ENCODE data around the gene PPCDC. TPM values are rescaled to one million over a fixed set of nuclear protein-coding genes. Genes with fewer than 3 reads are reported as not detected.

The PPCDC gene
- polyA plus RNA-seq, 1 experiment = 5.5 TPM

- ChIA-PET POLR2A (interaction anchor here (1.3 to 1.5 kb wide), 2 partner anchors 14 to 164 kb away, joined by 5 read pairs; partner anchors contain the start of genes C15orf39 and PPCDC), CTCF (interaction anchor here (1.3 to 2.4 kb wide), 2 partner anchors 9 to 164 kb away, joined by 4 to 11 read pairs; partner anchors contain the start of gene C15orf39)
These were observed 14.3 kb downstream of the PPCDC start for GRCh38 chr15:75037685-75038084.

GRCh38 chr15:75038231-75038630 lies 14.8 kb downstream of the PPCDC start:
- Histone ChIP-seq H3K4me3 (ENCODE audit: low read depth, low read length) (no peak overlapping the region), H3K27me3 (ENCODE audit: control insufficient read depth, insufficient read depth, low read length) (no peaks in the 10 kb centered on the region), H3K27ac (ENCODE audit: low read depth, low read length) (no peak overlapping the region), H3K9me3 (ENCODE audit: control insufficient read depth, insufficient read depth, low read length) (no peaks in the 10 kb centered on the region)
- DNase-seq (ENCODE audit: low read depth, low spot score) = no peak
- CTCF ChIA-PET = interaction anchor here (1.3 to 2.4 kb wide), 2 partner anchors 9 to 163 kb away, joined by 4 to 11 read pairs; partner anchors contain the start of gene C15orf39
- POLR2A ChIA-PET = interaction anchor here (1.5 kb wide), 1 partner anchor 15 kb away, joined by 5 read pairs; the partner anchor contains the start of gene PPCDC
- TF ChIP-seq, protein P1, sequence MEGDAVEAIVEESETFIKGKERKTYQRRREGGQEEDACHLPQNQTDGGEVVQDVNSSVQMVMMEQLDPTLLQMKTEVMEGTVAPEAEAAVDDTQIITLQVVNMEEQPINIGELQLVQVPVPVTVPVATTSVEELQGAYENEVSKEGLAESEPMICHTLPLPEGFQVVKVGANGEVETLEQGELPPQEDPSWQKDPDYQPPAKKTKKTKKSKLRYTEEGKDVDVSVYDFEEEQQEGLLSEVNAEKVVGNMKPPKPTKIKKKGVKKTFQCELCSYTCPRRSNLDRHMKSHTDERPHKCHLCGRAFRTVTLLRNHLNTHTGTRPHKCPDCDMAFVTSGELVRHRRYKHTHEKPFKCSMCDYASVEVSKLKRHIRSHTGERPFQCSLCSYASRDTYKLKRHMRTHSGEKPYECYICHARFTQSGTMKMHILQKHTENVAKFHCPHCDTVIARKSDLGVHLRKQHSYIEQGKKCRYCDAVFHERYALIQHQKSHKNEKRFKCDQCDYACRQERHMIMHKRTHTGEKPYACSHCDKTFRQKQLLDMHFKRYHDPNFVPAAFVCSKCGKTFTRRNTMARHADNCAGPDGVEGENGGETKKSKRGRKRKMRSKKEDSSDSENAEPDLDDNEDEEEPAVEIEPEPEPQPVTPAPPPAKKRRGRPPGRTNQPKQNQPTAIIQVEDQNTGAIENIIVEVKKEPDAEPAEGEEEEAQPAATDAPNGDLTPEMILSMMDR (IDR thresholded peaks at IDR 0.05; ENCODE audit: low read depth, low read length) = no peak

More at GRCh38 chr15:75037685-75038084, 14.3 kb downstream of the PPCDC start:
- no peak for DNase-seq (ENCODE audit: low read depth, low spot score)
- Histone ChIP-seq H3K9me3 (ENCODE audit: control insufficient read depth, insufficient read depth, low read length) (no peaks in the 10 kb centered on the region), H3K27me3 (ENCODE audit: control insufficient read depth, insufficient read depth, low read length) (no peaks in the 10 kb centered on the region), H3K4me3 (ENCODE audit: low read depth, low read length) (no peak overlapping the region), H3K27ac (ENCODE audit: low read depth, low read length) (no peak overlapping the region)
- TF ChIP-seq, protein P1 (IDR thresholded peaks at IDR 0.05; ENCODE audit: low read depth, low read length) = no peak

DNA sequence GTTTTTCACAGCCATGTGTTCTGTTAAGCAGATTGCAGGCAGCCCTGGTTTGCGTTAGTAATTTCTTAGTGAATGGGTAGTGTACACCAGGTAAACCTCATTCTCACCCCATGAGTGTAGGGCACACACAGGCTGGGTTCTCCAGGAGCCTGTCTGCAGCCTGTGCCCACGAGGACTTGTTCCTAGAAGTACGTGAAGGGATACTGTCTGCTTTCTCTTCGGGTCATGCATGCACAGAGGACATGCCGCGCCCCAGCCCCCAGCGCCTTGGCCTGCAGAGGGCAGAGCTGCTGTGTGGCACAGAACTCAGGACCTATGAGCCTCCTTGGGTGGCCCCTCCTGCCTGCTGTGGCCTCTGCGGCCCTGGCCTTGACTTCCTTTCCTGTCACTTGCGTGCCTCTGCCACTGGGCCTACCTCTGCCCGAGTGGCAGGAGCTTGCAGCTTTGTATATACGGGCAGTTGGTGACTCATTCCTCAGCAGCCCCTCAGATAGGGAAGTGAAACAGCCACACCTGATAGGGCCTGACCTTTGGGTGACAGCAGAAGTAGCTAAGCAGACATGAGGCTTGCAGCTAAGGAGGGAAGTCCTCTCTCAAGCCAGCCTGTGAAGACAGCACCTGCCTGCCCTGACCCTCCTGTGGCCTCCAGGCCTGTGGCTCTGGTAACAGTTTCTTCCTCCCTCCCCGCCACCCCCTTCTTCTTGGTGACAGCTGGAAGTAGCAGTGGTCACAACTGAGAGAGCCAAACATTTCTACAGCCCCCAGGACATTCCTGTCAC lies 19.5 kb downstream of the PPCDC start:
- POLR2A ChIA-PET = interaction anchor here (0.6 to 2.6 kb wide), 10 partner anchors 13 to 174 kb away, joined by 3 to 28 read pairs (median 6); partner anchors contain the start of genes C15orf39 and PPCDC

GRCh38 chr15:75043509-75044257 lies 20.3 kb downstream of the PPCDC start:
- Histone ChIP-seq H3K27ac (ENCODE audit: low read depth, low read length) (peak overlapping the region; percentile 94), H3K27me3 (ENCODE audit: control insufficient read depth, insufficient read depth, low read length) (no peaks in the 10 kb centered on the region), H3K9me3 (ENCODE audit: control insufficient read depth, insufficient read depth, low read length) (no peaks in the 10 kb centered on the region), H3K4me3 (ENCODE audit: low read depth, low read length) (0 out of 2 replicates have a peak overlapping the region, but pooled peaks have one; percentile 10)
- CTCF ChIA-PET = interaction anchor here (0.6 to 3.8 kb wide), 15 partner anchors 9 to 370 kb away, joined by 3 to 35 read pairs (median 4); partner anchors contain the start of gene C15orf39
- TF ChIP-seq, protein P1 (IDR thresholded peaks at IDR 0.05; ENCODE audit: low read depth, low read length) = peak; percentile 66
- DNase-seq (ENCODE audit: low read depth, low spot score) = peak; percentile 98
- POLR2A ChIA-PET = interaction anchor here (0.6 to 2.6 kb wide), 12 partner anchors 11 to 173 kb away, joined by 3 to 28 read pairs (median 5); partner anchors contain the start of genes C15orf39 and PPCDC

More for the DNA sequence above, 19.5 kb downstream of the PPCDC start:
- no peak for DNase-seq (ENCODE audit: low read depth, low spot score)
- TF ChIP-seq, protein P1 (IDR thresholded peaks at IDR 0.05; ENCODE audit: low read depth, low read length) = peak; percentile 35
- CTCF ChIA-PET = interaction anchor here (0.6 to 3.8 kb wide), 12 partner anchors 8 to 166 kb away, joined by 3 to 35 read pairs (median 4); partner anchors contain the start of gene C15orf39
- Histone ChIP-seq H3K27me3 (ENCODE audit: control insufficient read depth, insufficient read depth, low read length) (no peaks in the 10 kb centered on the region), H3K27ac (ENCODE audit: low read depth, low read length) (peak overlapping the region; percentile 94), H3K9me3 (ENCODE audit: control insufficient read depth, insufficient read depth, low read length) (no peaks in the 10 kb centered on the region), H3K4me3 (ENCODE audit: low read depth, low read length) (no peak overlapping the region)

Measured in AG04450 (cell line).